GM12864 (cell line): Measurements from ENCODE around the gene MAGI3.

Experiments
- DNase-seq: peaks from one replicate; pipeline ENCODE4 v3.0.0-alpha.2; 2011; ENCODE audit warnings: low read depth
- H3K4me3 ChIP-seq: 2 replicates; pipeline ENCODE4 v1.5.1; 2011; ENCODE audit warnings: mild to moderate bottlenecking, low read depth, low read length, control low read depth
- CTCF ChIP-seq: IDR thresholded peaks from 2 replicates; pipeline ENCODE4 v1.5.1; 2011; ENCODE audit warnings: low read depth, mild to moderate bottlenecking, moderate library complexity, low read length, control low read depth, inconsistent platforms; ENCODE audit errors: missing control alignments

Gene MAGI3

GRCh38 chr1:113389953-113390834, at the start of gene MAGI3:
MAGI3 (plus strand) TSS chr1:113390515; CDS start chr1:113391034, 519 bp downstream.
- TF ChIP-seq CTCF, result no peak
- peak within 1 kb of the TSS; percentile 61 for H3K4me3 ChIP-seq

GRCh38 chr1:113353580-113353979, 36.7 kb upstream of the MAGI3 start:
- no peak for TF ChIP-seq CTCF

More at GRCh38 chr1:113389953-113390834, at the start of gene MAGI3:
- peak; percentile 77 for DNase-seq

GRCh38 chr1:113363935-113364334, 26.4 kb upstream of the MAGI3 start:
- TF ChIP-seq CTCF, result no peak
- H3K4me3 ChIP-seq, result no peak overlapping the region
- DNase-seq, result no peak

More at GRCh38 chr1:113353580-113353979, 36.7 kb upstream of the MAGI3 start:
- DNase-seq, result no peak
- no peak overlapping the region for H3K4me3 ChIP-seq

GRCh38 chr1:113369040-113369439, 21.3 kb upstream of the MAGI3 start:
- TF ChIP-seq CTCF, result no peak
- H3K4me3 ChIP-seq, result no peak overlapping the region
- DNase-seq, result no peak

GRCh38 chr1:113369699-113370098, 20.6 kb upstream of the MAGI3 start:
- H3K4me3 ChIP-seq, result no peak overlapping the region
- no peak for TF ChIP-seq CTCF
- no peak for DNase-seq

- no peak for TF ChIP-seq CTCF
- no peak for DNase-seq
These were observed 19.4 kb upstream of the MAGI3 start for GRCh38 chr1:113370868-113371267.

More at GRCh38 chr1:113370868-113371267, 19.4 kb upstream of the MAGI3 start:
- no peak overlapping the region for H3K4me3 ChIP-seq
